Right lobe of liver (tissue), 6 donors: Measurements from ENCODE around the gene EXOC7. TPM values are rescaled to one million over a fixed set of nuclear protein-coding genes. Genes with fewer than 3 reads are reported as not detected.
A peak's percentile ranks its signal among the peaks of the same experiment; 100 is the strongest.
"Not testable (repeated sequence)": the region's sequence is repeated elsewhere in the genome, so short reads cannot be mapped to it uniquely, and the experiment has no call there.

Source experiments
- ATAC-seq, 4 donors: fragments of 200-7000 bp; cut with Tn5 transposase; one replicate each; pipeline ENCODE4 v1.9.1; 2020; ENCODE audit warnings: mild to moderate bottlenecking in 4 of 4, moderate library complexity in 4 of 4
- DNase-seq, 3 donors: peaks; one replicate each; pipeline ENCODE4 v3.0.0-alpha.2; 2020
- H3K27ac ChIP-seq, 3 donors: fragments of 200-600 bp; one replicate each; pipeline ENCODE4 v1.8.0; 2022
- H3K27me3 ChIP-seq, 2 donors: fragments of 200-600 bp; one replicate each; pipeline ENCODE4 v1.8.0; 2022
- H3K36me3 ChIP-seq, 4 donors: fragments of 200-600 bp; sonication (generic) in 1 of 4; one replicate each; pipeline versions ENCODE4 v1.5.1 to v1.8.0; 2017 to 2022; ENCODE audit warnings: control low read depth in 1 of 4
- H3K4me1 ChIP-seq, 4 donors: fragments of 200-600 bp; sonication (generic) in 1 of 4; one replicate each; pipeline versions ENCODE4 v1.5.1 to v1.8.0; 2017 to 2022; ENCODE audit warnings: control low read depth in 1 of 4
- H3K4me3 ChIP-seq, 3 donors: fragments of 200-600 bp; one replicate each; pipeline ENCODE4 v1.8.0; 2022
- H3K9me3 ChIP-seq, 4 donors: fragments of 200-600 bp; sonication (generic) in 1 of 4; one replicate each; pipeline versions ENCODE4 v1.5.1 to v1.8.0; 2017 to 2022; ENCODE audit warnings: control low read depth in 1 of 4
- POLR2A ChIP-seq: fragments of 450-650 bp; IDR thresholded peaks from one replicate; pipeline ENCODE4 v1.6.1; 2017; ENCODE audit warnings: antibody characterized with exemption, mild to moderate bottlenecking
- WGBS: methylation state at CpG from one replicate; pipeline ENCODE4 v1.1.6; 2018; ENCODE audit warnings: low coverage, low lambda C conversion rate; ENCODE audit not compliant: insufficient coverage; ENCODE audit errors: missing lambda C conversion rate; 5-methylcytosine and 5-hydroxymethylcytosine counted together
- intact Hi-C, 2 donors: fragments of 100-400 bp; cut with DNase I; formaldehyde crosslinking; loops; one replicate each; pipeline versions ENCODE4 v1.11.2 to v1.14.1; 2022
- total RNA-seq, 6 experiments: library from RNA; depleted of rRNA in 2 of 6; stranded (reverse); fragments of >200 nt in 2 of 6; fragmentation: NEBNext Ultra II Directional in 3 of 6; extraction: Animal tissue kit (Norgen Biotek cat#: 25700) in 3 of 6; gene quantifications; one replicate each; pipeline versions ENCODE4 v1.1.0 to v1.2.4, GENCODE V29; 2016 to 2023
- TF ChIP-seq, protein P1 (sequence below), 4 donors: fragments of 200-600 bp in 3 of 4; fragments of 450-650 bp in 1 of 4; IDR thresholded peaks; one replicate each; pipeline versions ENCODE4 v1.5.1 to v1.8.0; 2016 to 2022; ENCODE audit warnings: antibody characterized with exemption in 4 of 4, mild to moderate bottlenecking in 2 of 4
- donor health status: DM: no; HTN: yes; CAD: no.
- donor health status: DM: no; HTN: no; CAD: no.
- donor health status: DM: no; HTN: no; CAD: no.
- donor health status: DM: no; HTN: yes; CAD: no.
- donor health status: DM: no; HTN: yes; CAD: no.

EXOC7 gene
- total RNA-seq, 6 experiments from 2014 or later = 38.5 to 57.9 (median 50.6) TPM

DNA sequence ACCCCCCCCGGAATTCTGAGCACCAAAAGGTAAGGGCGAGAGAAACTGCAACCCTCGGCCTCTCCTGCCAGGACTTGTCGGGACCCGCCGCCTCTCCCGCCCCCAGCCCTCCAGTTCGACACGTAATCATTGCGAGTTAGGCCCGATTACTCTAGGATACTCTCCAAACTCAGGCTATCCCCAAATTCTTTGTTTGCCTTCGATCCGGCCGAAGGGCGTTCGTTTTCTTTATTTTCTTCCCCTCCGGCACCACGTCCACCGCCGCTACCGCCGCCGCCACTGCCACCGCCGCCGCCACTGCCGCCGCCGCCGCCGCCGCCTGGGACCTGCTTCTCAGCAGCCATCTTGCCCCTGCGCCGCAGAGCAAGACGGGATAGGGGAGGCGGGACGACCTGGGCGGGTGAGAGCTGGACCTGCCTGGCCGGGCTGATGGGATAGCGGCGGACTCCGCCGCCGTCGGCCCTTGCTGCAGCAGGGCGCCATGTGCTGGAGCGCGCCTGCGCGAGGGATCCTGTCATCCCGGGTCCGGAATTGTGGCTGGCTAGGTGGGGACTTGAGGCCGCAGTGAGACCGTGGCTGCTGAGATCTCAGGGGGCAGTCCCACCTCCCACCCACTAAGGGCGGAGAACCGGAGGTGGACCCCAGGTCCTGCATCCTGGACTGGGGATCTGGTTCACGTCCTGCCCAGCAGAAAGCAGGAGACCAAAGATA lies 31.3 kb downstream of the EXOC7 start, which contains the start of gene SRP68:
TSS of gene SRP68 (minus strand) at position 370 of the 711 bp plus-strand sequence. CDS start at position 344, 26 bp downstream.
- WGBS = 2% methylated on average over 23 of the region's 57 CpGs
- H3K27me3 ChIP-seq = peaks cover 20 to 25% of the 10 kb centered on the region in 2 donors
- peak within 1 kb of the TSS; percentile 26 to 49 (median 47) for H3K27ac ChIP-seq
- intact Hi-C loops = no loop called here
- ATAC-seq = peak; percentile 98 to 100 (median 99)
- peak within 1 kb of the TSS; percentile 59 to 83 (median 77) for H3K4me3 ChIP-seq
- DNase-seq = peak; percentile 94 to 97 (median 96)
- peaks cover 0 to 12% (median 0%) of the 10 kb centered on the region in 4 donors for H3K4me1 ChIP-seq
- no peaks in the 10 kb centered on the region for H3K9me3 ChIP-seq
- H3K36me3 ChIP-seq = peaks cover 0 to 18% (median 7%) of the 10 kb centered on the region in 4 donors
- peak; percentile 75 for TF ChIP-seq POLR2A
- TF ChIP-seq, protein P1, sequence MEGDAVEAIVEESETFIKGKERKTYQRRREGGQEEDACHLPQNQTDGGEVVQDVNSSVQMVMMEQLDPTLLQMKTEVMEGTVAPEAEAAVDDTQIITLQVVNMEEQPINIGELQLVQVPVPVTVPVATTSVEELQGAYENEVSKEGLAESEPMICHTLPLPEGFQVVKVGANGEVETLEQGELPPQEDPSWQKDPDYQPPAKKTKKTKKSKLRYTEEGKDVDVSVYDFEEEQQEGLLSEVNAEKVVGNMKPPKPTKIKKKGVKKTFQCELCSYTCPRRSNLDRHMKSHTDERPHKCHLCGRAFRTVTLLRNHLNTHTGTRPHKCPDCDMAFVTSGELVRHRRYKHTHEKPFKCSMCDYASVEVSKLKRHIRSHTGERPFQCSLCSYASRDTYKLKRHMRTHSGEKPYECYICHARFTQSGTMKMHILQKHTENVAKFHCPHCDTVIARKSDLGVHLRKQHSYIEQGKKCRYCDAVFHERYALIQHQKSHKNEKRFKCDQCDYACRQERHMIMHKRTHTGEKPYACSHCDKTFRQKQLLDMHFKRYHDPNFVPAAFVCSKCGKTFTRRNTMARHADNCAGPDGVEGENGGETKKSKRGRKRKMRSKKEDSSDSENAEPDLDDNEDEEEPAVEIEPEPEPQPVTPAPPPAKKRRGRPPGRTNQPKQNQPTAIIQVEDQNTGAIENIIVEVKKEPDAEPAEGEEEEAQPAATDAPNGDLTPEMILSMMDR (IDR thresholded peaks at IDR 0.05) = no peak

DNA sequence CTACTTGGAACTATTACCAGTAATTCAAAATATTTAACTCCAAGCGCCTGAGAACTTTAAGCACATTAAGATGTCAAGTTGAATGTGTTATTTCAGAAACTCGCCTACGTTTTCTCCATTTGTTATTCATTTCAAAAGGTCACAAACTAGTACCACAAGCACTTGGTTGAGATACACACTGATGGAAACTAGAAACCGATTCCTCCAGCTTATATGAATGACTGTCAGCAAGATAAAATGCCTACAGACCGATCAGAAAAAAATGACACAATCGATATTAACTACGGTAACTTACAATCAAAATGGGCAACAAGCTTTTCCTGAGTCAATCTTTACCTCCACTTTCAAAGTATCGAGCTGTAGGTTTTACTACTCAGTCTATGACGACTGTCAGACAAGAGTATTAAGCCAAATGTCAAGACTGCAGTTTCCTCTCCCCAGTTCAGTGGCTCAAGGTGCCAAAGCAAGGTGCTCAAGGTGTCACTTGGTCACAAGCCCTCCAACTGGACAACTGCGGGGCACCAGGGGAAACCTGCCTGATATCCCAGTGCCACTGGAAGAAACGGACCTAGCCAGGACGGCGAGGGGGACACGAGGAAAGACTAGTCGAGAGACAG lies 31.9 kb downstream of the EXOC7 start:
- peaks cover 20 to 25% of the 10 kb centered on the region in 2 donors for H3K27me3 ChIP-seq
- H3K4me3 ChIP-seq = peak overlapping the region; percentile 59 to 83 (median 77)
- intact Hi-C loops = no loop called here
- 7% methylated on average over 15 of the region's 15 CpGs for WGBS
- DNase-seq = peak in 1 of 3 donors; percentile 50
- peak overlapping the region; percentile 26 to 49 (median 47) for H3K27ac ChIP-seq
- ATAC-seq = peak in 2 of 4 donors; percentile 2 to 7
- TF ChIP-seq, protein P1 (IDR thresholded peaks at IDR 0.05) = no peak
- TF ChIP-seq POLR2A = no peak
- H3K9me3 ChIP-seq = no peaks in the 10 kb centered on the region
- H3K4me1 ChIP-seq = peaks cover 0 to 12% (median 0%) of the 10 kb centered on the region in 4 donors
- peaks cover 0 to 25% (median 9%) of the 10 kb centered on the region in 4 donors for H3K36me3 ChIP-seq

DNA sequence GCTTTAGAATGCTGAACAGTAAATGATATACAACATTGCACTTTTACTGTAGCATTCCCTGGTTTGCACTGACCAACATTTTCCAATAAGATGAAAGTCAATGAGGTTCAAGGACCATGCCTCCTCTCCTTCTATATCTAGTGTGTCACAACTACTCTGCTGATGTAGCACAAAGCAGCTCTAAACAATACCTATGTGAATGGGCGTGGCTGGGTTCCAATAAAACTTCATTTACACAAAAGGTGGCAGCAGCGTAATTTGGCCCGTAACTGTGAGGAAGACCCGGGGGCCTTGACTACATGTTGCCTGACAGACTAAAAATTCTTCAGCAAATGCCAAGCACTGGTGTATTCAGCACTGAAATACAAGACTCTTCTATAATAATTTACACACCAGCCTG lies 37.8 kb downstream of the EXOC7 start:
- H3K4me1 ChIP-seq = peaks cover 0 to 5% (median 0%) of the 10 kb centered on the region in 4 donors
- H3K4me3 ChIP-seq = no peak overlapping the region
- H3K27ac ChIP-seq = no peak overlapping the region
- no peak for TF ChIP-seq POLR2A
- TF ChIP-seq, protein P1 (IDR thresholded peaks at IDR 0.05) = no peak
- no peaks in the 10 kb centered on the region for H3K27me3 ChIP-seq
- peaks cover 20 to 78% (median 47%) of the 10 kb centered on the region in 4 donors for H3K36me3 ChIP-seq
- intact Hi-C loops = no loop called here
- ATAC-seq = no peak
- DNase-seq = no peak
- WGBS = 90% methylated on average over 2 of the region's 4 CpGs
- H3K9me3 ChIP-seq = no peaks in the 10 kb centered on the region

DNA sequence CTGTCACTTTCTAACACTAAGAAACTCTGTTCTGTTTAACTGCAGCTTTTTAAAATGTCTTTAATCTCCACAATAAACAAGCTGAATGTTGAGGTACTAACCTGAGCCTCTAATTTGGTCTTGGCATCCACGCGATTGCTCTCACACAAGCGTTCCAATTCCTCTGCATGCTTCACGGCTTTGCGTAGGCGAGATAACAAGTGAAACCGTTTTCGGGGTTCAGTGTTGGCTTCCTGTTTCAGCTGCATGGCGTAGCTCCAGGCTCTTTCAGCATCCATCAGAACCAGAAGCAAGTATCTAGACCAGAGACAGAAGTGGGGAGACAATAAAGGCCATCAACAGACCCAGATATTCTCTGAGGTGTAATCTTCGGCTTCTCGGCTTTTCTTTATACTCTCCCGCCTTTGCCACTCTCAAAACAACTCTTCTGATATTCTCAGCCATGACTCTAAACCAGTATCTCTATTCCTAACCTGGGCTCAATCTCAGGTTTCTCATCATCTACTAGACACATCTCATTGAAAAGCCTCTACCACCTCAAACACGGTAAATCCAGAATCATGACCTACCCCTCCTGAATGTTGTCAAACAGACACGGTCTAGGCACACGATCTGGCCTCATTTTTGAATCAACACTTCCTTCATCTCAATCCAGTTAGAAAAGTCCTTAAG lies 39.6 kb downstream of the EXOC7 start:
- DNase-seq (no peak), ATAC-seq (no peak)
- intact Hi-C loops = no loop called here
- no peaks in the 10 kb centered on the region for H3K9me3 ChIP-seq
- H3K36me3 ChIP-seq = peaks cover 32 to 93% (median 57%) of the 10 kb centered on the region in 4 donors
- H3K27ac ChIP-seq = no peak overlapping the region
- no peak overlapping the region for H3K4me3 ChIP-seq
- TF ChIP-seq POLR2A = no peak
- TF ChIP-seq, protein P1 (IDR thresholded peaks at IDR 0.05) = no peak
- 84% methylated on average over 14 of the region's 15 CpGs for WGBS
- no peaks in the 10 kb centered on the region for H3K4me1 ChIP-seq
- H3K27me3 ChIP-seq = no peaks in the 10 kb centered on the region

DNA sequence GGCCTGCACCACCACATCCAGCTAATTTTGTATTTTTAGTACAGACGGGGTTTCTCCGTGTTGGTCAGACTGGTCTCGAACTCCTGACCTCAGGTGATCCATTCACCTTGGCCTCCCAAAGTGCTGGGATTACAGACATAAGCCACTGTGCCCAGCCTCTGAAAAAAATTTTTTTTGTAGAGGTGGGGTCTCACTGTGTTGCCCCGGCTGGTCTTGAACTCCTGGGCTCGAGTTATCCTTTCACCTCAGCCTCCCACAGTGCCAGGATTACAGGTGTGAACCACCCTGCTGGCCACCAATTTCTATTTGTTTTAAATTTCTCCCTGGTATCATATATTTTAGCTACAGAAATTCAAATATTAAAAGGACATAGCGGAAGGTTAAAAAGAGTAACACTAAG lies 45.3 kb downstream of the EXOC7 start:
- H3K27me3 ChIP-seq, H3K27ac ChIP-seq, ATAC-seq, H3K4me3 ChIP-seq, H3K9me3 ChIP-seq, intact Hi-C loops, H3K4me1 ChIP-seq, DNase-seq: not testable (repeated sequence)
- peaks cover 28 to 92% (median 53%) of the 10 kb centered on the region in 4 donors for H3K36me3 ChIP-seq
- 92% methylated on average over 5 of the region's 6 CpGs for WGBS
